HepG2 (cell line): Measurements from ENCODE around the gene DEPDC5. TPM values are rescaled to one million over a fixed set of nuclear protein-coding genes. Genes with fewer than 3 reads are reported as not detected.

Experiments used
- ATAC-seq: fragments of 200-7000 bp; cut with Tn5 transposase; 3 replicates; pipeline ENCODE4 v1.9.1; 2020; ENCODE audit warnings: mild to moderate bottlenecking, moderate library complexity
- BruUV-seq: library from RNA; stranded (reverse); fragments of 400-500 nt; replicated peaks from 2 replicates; lab custom pipeline; 2021; lab: Mats Ljungman, UMichigan
- CTCF ChIA-PET: fragments of 300-600 bp; formaldehyde crosslinking; extraction: SDS; loops from one replicate; lab custom pipeline; 2021; ENCODE audit warnings: low total read pairs, inconsistent platforms, low intra/inter-chr PET ratio; lab: Yijun Ruan, JAX
- POLR2A ChIA-PET: fragments of 350-600 bp; sonication (Branson Sonifier 250); formaldehyde crosslinking; loops from one replicate; lab custom pipeline; 2020; ENCODE audit warnings: antibody characterized with exemption, inconsistent platforms; lab: Yijun Ruan, JAX
- DNase-seq: peaks from one replicate; pipeline ENCODE4 v3.0.0-alpha.2; 2015; ENCODE audit warnings: low spot score
- FAIRE-seq: peaks from 3 replicates; lab custom pipeline; 2011; peaks lifted over from hg19 to GRCh38; lab: Jason Lieb, UNC
- H2AFZ ChIP-seq: one replicate; pipeline ENCODE4 v1.6.1; 2011; ENCODE audit warnings: low read length, inconsistent platforms
- H3K27ac ChIP-seq: fragments of 300-600 bp; 3 replicates; pipeline ENCODE4 v1.8.0; 2011; ENCODE audit warnings: mixed run types, mild to moderate bottlenecking, mixed read lengths, low read length, inconsistent platforms; ENCODE audit not compliant: insufficient read depth; ENCODE audit errors: extremely low read length
- H3K27me3 ChIP-seq, 2 experiments: fragments of 200-600 bp in 1 of 2; 2 replicates in 1 of 2; 3 replicates in 1 of 2; pipeline versions ENCODE4 v1.6.0 to v1.8.0; 2011; ENCODE audit warnings: low read length in 2 of 2, mild to moderate bottlenecking in 2 of 2, moderate library complexity in 2 of 2, inconsistent platforms in 1 of 2; ENCODE audit not compliant: insufficient read depth in 2 of 2, control insufficient read depth in 1 of 2
- H3K36me3 ChIP-seq, 2 experiments: fragments of 200-600 bp in 1 of 2; replicated peaks in 1 of 2; 2 replicates in 1 of 2; 3 replicates in 1 of 2; pipeline versions ENCODE4 v1.5.1 to v1.8.0; 2011; ENCODE audit warnings: low read length in 2 of 2, inconsistent platforms in 1 of 2; ENCODE audit not compliant: insufficient read depth in 2 of 2, control insufficient read depth in 1 of 2
- H3K4me1 ChIP-seq: 2 replicates; pipeline ENCODE4 v1.5.1; 2012; ENCODE audit warnings: low read length, inconsistent platforms; ENCODE audit not compliant: insufficient read depth
- H3K4me2 ChIP-seq: 2 replicates; pipeline ENCODE4 v1.6.0; 2011; ENCODE audit warnings: low read depth, low read length, inconsistent platforms
- H3K4me3 ChIP-seq, 3 experiments: fragments of 200-600 bp in 1 of 3; sonication (generic), shearing (Covaris generic) in 1 of 3; replicated peaks in 1 of 3; 2 replicates each; pipeline ENCODE4 v1.5.1; 2011 to 2016; ENCODE audit warnings: low read length in 3 of 3, inconsistent platforms in 2 of 3, low read depth in 2 of 3, mild to moderate bottlenecking in 2 of 3, control low read depth in 1 of 3, mixed read lengths in 1 of 3; ENCODE audit not compliant: insufficient read depth in 1 of 3
- H3K79me2 ChIP-seq: one replicate; pipeline ENCODE4 v1.6.1; 2011; ENCODE audit warnings: low read length, inconsistent platforms; ENCODE audit not compliant: insufficient read depth
- H3K9ac ChIP-seq: 2 replicates; pipeline ENCODE4 v1.6.0; 2011; ENCODE audit warnings: mild to moderate bottlenecking, low read depth, low read length, inconsistent platforms; ENCODE audit not compliant: insufficient read depth
- H3K9me3 ChIP-seq: 2 replicates; pipeline ENCODE4 v1.5.1; 2012; ENCODE audit warnings: mild to moderate bottlenecking, low read length
- H4K20me1 ChIP-seq: 2 replicates; pipeline ENCODE4 v1.6.0; 2011; ENCODE audit warnings: inconsistent platforms, mild to moderate bottlenecking, low read length, moderate library complexity; ENCODE audit not compliant: insufficient read depth
- ARID4A ChIP-seq: sonication (generic); formaldehyde crosslinking; IDR thresholded peaks from 2 replicates; pipeline ENCODE4 v1.5.0; 2020; ENCODE audit warnings: mild to moderate bottlenecking, missing genetic modification reagents, borderline replicate concordance
- IRF1 ChIP-seq: sonication (generic); formaldehyde crosslinking; IDR thresholded peaks from 2 replicates; pipeline ENCODE4 v1.4.0; 2020; ENCODE audit warnings: low read depth, mild to moderate bottlenecking, missing genetic modification reagents
- POGK ChIP-seq: sonication (generic); formaldehyde crosslinking; conservative IDR thresholded peaks from 2 replicates; pipeline ENCODE4 v1.8.0; 2022; ENCODE audit warnings: mild to moderate bottlenecking, moderate library complexity, missing genetic modification reagents
- TFDP2 ChIP-seq: sonication (generic); formaldehyde crosslinking; IDR thresholded peaks from 2 replicates; pipeline ENCODE4 v1.4.0; 2020; ENCODE audit warnings: missing genetic modification reagents
- TGIF2 ChIP-seq: IDR thresholded peaks from 2 replicates; pipeline ENCODE4 v1.6.1; 2016; ENCODE audit warnings: control low read depth, missing compliant biosample characterization
- YEATS4 ChIP-seq: sonication (generic); formaldehyde crosslinking; IDR thresholded peaks from 2 replicates; pipeline ENCODE4 v1.4.0; 2020; ENCODE audit warnings: missing genetic modification reagents, borderline replicate concordance
- ZFP90 ChIP-seq: sonication (generic); formaldehyde crosslinking; IDR thresholded peaks from 2 replicates; pipeline ENCODE4 v1.8.0; 2022; ENCODE audit warnings: missing genetic modification reagents, mild to moderate bottlenecking, inconsistent platforms, borderline replicate concordance
- ZNF10 ChIP-seq: sonication (generic); formaldehyde crosslinking; IDR thresholded peaks from 2 replicates; pipeline ENCODE4 v1.4.0; 2020; ENCODE audit warnings: mild to moderate bottlenecking, low read depth, missing genetic modification reagents, borderline replicate concordance
- ZNF513 ChIP-seq: sonication (generic); formaldehyde crosslinking; conservative IDR thresholded peaks from 2 replicates; pipeline ENCODE4 v1.5.0; 2020; ENCODE audit warnings: missing genetic modification reagents
- WGBS: methylation state at CpG from one replicate; pipeline ENCODE4 v1.1.6; 2017; ENCODE audit warnings: low lambda C conversion rate; 5-methylcytosine and 5-hydroxymethylcytosine counted together
- in situ Hi-C: cut with HindIII; loops from 2 replicates; pipeline ENCODE4 v1.10.0; 2017; ENCODE audit warnings: low pct_unique_long_range_greater_than_20kb; ENCODE audit not compliant: extremely low pct_ligation_motif_present
- intact Hi-C: fragments of 100-400 bp; cut with micrococcal nuclease; formaldehyde crosslinking; loops from one replicate; pipeline ENCODE4 v1.10.0; 2022; ENCODE audit not compliant: unreplicated experiment
- polyA plus RNA-seq, 8 experiments: library from polyadenylated mRNA; depleted of rRNA in 3 of 8; stranded (reverse) in 7 of 8; unstranded in 1 of 8; fragments of >200 nt; fragmentation: Illumina TruSeq in 4 of 8; extraction: Trizol in 4 of 8; gene quantifications; 2 replicates each; pipeline versions ENCODE4 v1.2.1 to v1.2.3, GENCODE V29; 2011 to 2016; ENCODE audit warnings: low read depth in 4 of 8, missing spikeins in 1 of 8, mixed read lengths in 1 of 8; ENCODE audit not compliant: insufficient read depth in 1 of 8
- total RNA-seq, 5 experiments: library from RNA; depleted of rRNA; stranded (reverse); fragments of >200 nt; fragmentation: Illumina TruSeq; extraction: Trizol; gene quantifications; 2 replicates each; pipeline ENCODE4 v1.2.3, GENCODE V29; 2016; ENCODE audit warnings: low read depth in 1 of 5

The DEPDC5 gene
- total and polyA plus RNA-seq, 2 of the 13 experiments (the other 11 are each of a cell fraction or from before 2014, with no cell fraction given): 9.8 to 12.4 TPM

GRCh38 chr22:31920306-31920705, 166.5 kb downstream of the DEPDC5 start (continued):
- no peak for TF ChIP-seq ARID4A (CRISPR knock-in tag)
- TF ChIP-seq ZNF513 (CRISPR knock-in tag): no peak
- no peak for TF ChIP-seq ZFP90 (CRISPR knock-in tag)

- no peak overlapping the region for H3K4me3 ChIP-seq
- DNase-seq (no peak), ATAC-seq (no peak), FAIRE-seq (no peak)
- ChIA-PET POLR2A (no interaction called here), CTCF (no interaction called here)
- 60% methylated on average over 3 of the region's 3 CpGs for WGBS
- H3K9ac ChIP-seq: no peak overlapping the region
- no peaks in the 10 kb centered on the region for H3K36me3 ChIP-seq
- no peaks in the 10 kb centered on the region; a peak in 1 of 5 replicates for H3K27me3 ChIP-seq
- no peaks in the 10 kb centered on the region for H4K20me1 ChIP-seq
- H3K4me1 ChIP-seq: peaks cover 66% of the 10 kb centered on the region
- intact Hi-C loops (no loop called here), in situ Hi-C loops (no loop called here)
- no peak overlapping the region for H3K27ac ChIP-seq
- no peak overlapping the region for H3K4me2 ChIP-seq
- no peaks in the 10 kb centered on the region for H3K79me2 ChIP-seq
- no TSS peak for BruUV-seq
- no peaks in the 10 kb centered on the region for H3K9me3 ChIP-seq
- H2AFZ ChIP-seq: no peak overlapping the region
- TF ChIP-seq YEATS4: no peak
- no peak for TF ChIP-seq POGK (CRISPR knock-in tag)
- no peak for TF ChIP-seq IRF1 (CRISPR knock-in tag)
- no peak for TF ChIP-seq ZNF10 (CRISPR knock-in tag)
- no peak for TF ChIP-seq TGIF2
- TF ChIP-seq TFDP2 (CRISPR knock-in tag): no peak
Measured at GRCh38 chr22:31921106-31921505, 167.3 kb downstream of the DEPDC5 start.
